ENCODE data around the gene LMLN. TPM values are rescaled to one million over a fixed set of nuclear protein-coding genes. Genes with fewer than 3 reads are reported as not detected.

Gene LMLN
- total and polyA plus RNA-seq, 7 donors: 0.23 to 7.5 (median 3.3) TPM

GRCh38 chr3:198017090-198017489, 57.1 kb downstream of the LMLN start:
- H3K4me1 ChIP-seq: no peaks in the 10 kb centered on the region
- WGBS, 2 donors: 92 to 95% methylated on average over 5 of the region's 5 CpGs
- H3K9me3 ChIP-seq: no peaks in the 10 kb centered on the region
- no peak overlapping the region for H3K4me3 ChIP-seq
- no peaks in the 10 kb centered on the region for H3K27me3 ChIP-seq
- intact Hi-C loops (cut with DNase I): no loop called here
- DNase-seq: no peak
- TF ChIP-seq CTCF (IDR thresholded peaks at IDR 0.05) (no peak), POLR2AphosphoS5 (IDR thresholded peaks at IDR 0.05) (no peak), POLR2A (IDR thresholded peaks at IDR 0.05) (no peak), EP300 (IDR thresholded peaks at IDR 0.05) (no peak)
- H3K36me3 ChIP-seq: peaks cover 0 to 19% (median under 1%) of the 10 kb centered on the region in 4 donors
- no peak overlapping the region for H3K27ac ChIP-seq

GRCh38 chr3:198018416-198018815, 58.4 kb downstream of the LMLN start:
- no peak overlapping the region for H3K27ac ChIP-seq
- H3K27me3 ChIP-seq: no peaks in the 10 kb centered on the region
- intact Hi-C loops (cut with DNase I): no loop called here
- no peak for TF ChIP-seq EP300 (IDR thresholded peaks at IDR 0.05)
- no peak for TF ChIP-seq POLR2A (IDR thresholded peaks at IDR 0.05)
- no peak for TF ChIP-seq POLR2AphosphoS5 (IDR thresholded peaks at IDR 0.05)
- TF ChIP-seq CTCF (IDR thresholded peaks at IDR 0.05): no peak
- H3K4me1 ChIP-seq: no peaks in the 10 kb centered on the region
- H3K4me3 ChIP-seq: no peak overlapping the region
- DNase-seq: no peak
- no peaks in the 10 kb centered on the region for H3K9me3 ChIP-seq
- 90 to 91% methylated on average over 4 of the region's 4 CpGs for WGBS, 2 donors
- H3K36me3 ChIP-seq: peaks cover 0 to 19% (median 3%) of the 10 kb centered on the region in 4 donors

GRCh38 chr3:198019115-198019514, 59.1 kb downstream of the LMLN start:
- Histone ChIP-seq H3K4me3 (no peak overlapping the region), H3K4me1 (no peaks in the 10 kb centered on the region), H3K9me3 (no peaks in the 10 kb centered on the region), H3K36me3 (peaks cover 0 to 19% (median 3%) of the 10 kb centered on the region in 4 donors), H3K27ac (no peak overlapping the region), H3K27me3 (no peaks in the 10 kb centered on the region)
- DNase-seq: no peak
- whole genome bisulfite sequencing, 2 donors: 92 to 93% methylated on average over 2 of the region's 2 CpGs
- no peak for TF ChIP-seq CTCF (IDR thresholded peaks at IDR 0.05)
- TF ChIP-seq POLR2AphosphoS5 (IDR thresholded peaks at IDR 0.05): no peak
- no peak for TF ChIP-seq POLR2A (IDR thresholded peaks at IDR 0.05)
- no peak for TF ChIP-seq EP300 (IDR thresholded peaks at IDR 0.05)
- intact Hi-C loops (cut with DNase I): no loop called here

- WGBS, 2 donors: 94 to 96% methylated on average over 5 of the region's 5 CpGs
- Histone ChIP-seq H3K27me3 (no peaks in the 10 kb centered on the region), H3K4me3 (no peak overlapping the region), H3K36me3 (peaks cover 0 to 28% (median 3%) of the 10 kb centered on the region in 4 donors), H3K4me1 (no peaks in the 10 kb centered on the region), H3K27ac (no peak overlapping the region), H3K9me3 (no peaks in the 10 kb centered on the region)
- TF ChIP-seq POLR2A (IDR thresholded peaks at IDR 0.05) (no peak), EP300 (IDR thresholded peaks at IDR 0.05) (no peak)
- intact Hi-C loops (cut with DNase I): no loop called here
- DNase-seq: no peak
These were observed 61.3 kb downstream of the LMLN start for GRCh38 chr3:198021320-198021719.

- Histone ChIP-seq H3K4me3 (no peak overlapping the region), H3K27me3 (no peaks in the 10 kb centered on the region), H3K36me3 (peaks cover 0 to 28% (median 3%) of the 10 kb centered on the region in 4 donors), H3K27ac (no peak overlapping the region), H3K9me3 (no peaks in the 10 kb centered on the region), H3K4me1 (no peaks in the 10 kb centered on the region)
- TF ChIP-seq EP300 (IDR thresholded peaks at IDR 0.05) (no peak), CTCF (IDR thresholded peaks at IDR 0.05) (no peak), POLR2AphosphoS5 (IDR thresholded peaks at IDR 0.05) (no peak), POLR2A (IDR thresholded peaks at IDR 0.05) (no peak)
- 95 to 97% methylated on average over 3 of the region's 3 CpGs for WGBS, 2 donors
- intact Hi-C loops (cut with DNase I): no loop called here
- DNase-seq: no peak
These were observed 62.6 kb downstream of the LMLN start for GRCh38 chr3:198022604-198023003.
